GM18868 (cell line): ENCODE data around the gene CFAP73.
"Not testable (repeated sequence)": the region's sequence is repeated elsewhere in the genome, so short reads cannot be mapped to it uniquely, and the experiment has no call there.

Experiments
- ATAC-seq: cut with Tn5 transposase; IDR thresholded peaks from one replicate; pipeline ENCODE4 v1.9.1; 2021; ENCODE audit warnings: mild to moderate bottlenecking, moderate library complexity; ENCODE audit not compliant: unreplicated experiment

The CFAP73 gene

GRCh38 chr12:113149361-113150150, at the start of gene CFAP73:
CFAP73 (plus strand) TSS chr12:113149724; CDS start chr12:113149858, 134 bp downstream.
- no peak for ATAC-seq

- ATAC-seq = no peak
These were observed 49.8 kb upstream of the CFAP73 start for GRCh38 chr12:113099764-113100163.

GRCh38 chr12:113101751-113102150, 47.8 kb upstream of the CFAP73 start:
- no peak for ATAC-seq

DNA sequence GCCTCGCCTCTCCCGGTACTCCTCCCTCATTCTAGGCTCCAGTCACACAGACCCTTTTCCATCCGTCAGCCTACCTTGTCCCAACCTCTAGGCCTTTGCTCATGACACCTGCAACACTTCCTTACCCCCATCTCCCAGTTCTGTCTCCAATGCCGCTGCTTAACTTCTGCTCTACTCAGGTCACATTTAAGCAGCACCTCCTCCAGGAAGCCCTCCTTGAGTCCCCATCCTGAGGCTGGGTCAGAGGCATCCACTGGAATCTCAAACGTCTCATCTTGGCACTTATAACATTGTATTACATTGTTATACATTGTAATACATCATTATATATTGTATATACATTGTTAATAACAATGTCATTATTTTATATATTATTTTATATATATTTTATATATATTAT, 46.7 kb upstream of the CFAP73 start:
- ATAC-seq = no peak

- peak; percentile 53 for ATAC-seq
These were observed 45.6 kb upstream of the CFAP73 start for GRCh38 chr12:113103756-113104450.

DNA sequence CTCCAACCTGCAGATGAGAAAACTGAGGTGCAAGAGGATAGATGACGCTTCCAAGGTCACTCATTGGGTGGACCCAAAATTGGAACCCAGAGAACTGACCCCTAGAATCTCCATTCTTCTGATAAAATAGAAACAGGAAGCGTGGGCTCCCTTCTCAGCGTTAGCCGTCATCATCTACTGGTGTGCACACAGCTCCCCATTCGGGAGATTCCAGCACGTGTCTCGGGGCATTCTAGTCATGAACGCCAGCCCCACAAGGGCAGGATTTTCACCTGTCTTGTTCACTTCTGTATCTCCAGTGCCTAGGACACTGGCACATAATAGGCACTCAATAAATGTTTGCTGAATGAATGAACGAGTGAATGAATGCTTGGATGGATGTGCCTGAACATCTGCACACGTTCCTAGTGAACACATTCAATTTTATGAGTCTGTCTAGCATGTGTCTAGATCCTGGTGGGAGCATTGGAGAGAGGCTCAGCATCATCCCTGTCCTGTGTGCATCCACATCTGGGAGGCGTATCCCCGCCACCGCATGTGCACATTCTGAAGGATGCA, 44.5 kb upstream of the CFAP73 start:
- no peak for ATAC-seq

- ATAC-seq = no peak
These were observed 43.8 kb upstream of the CFAP73 start for GRCh38 chr12:113105606-113106271.

DNA sequence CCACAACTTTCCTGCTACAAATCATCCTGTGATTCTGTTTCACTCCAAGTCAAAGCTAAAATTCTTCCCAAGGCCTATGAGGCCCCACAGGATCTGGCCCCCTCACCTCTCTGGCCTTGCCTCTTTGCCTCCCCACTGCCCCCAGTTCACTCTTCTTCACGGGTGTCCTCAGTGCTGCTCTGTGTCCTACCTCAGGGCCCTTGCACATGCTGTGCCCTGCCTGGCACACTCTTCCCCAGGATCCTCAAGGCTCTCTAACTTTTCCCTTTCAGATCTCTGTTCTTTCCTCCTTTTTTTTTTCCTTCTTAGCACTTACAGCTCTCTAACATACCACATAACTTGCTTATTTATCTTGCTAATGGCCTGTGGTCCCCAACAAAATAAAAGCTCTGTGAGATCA, 43.2 kb upstream of the CFAP73 start:
- no peak for ATAC-seq

GRCh38 chr12:113108308-113108707, 41.2 kb upstream of the CFAP73 start:
- no peak for ATAC-seq

GRCh38 chr12:113109360-113109759, 40.2 kb upstream of the CFAP73 start:
- no peak for ATAC-seq

DNA sequence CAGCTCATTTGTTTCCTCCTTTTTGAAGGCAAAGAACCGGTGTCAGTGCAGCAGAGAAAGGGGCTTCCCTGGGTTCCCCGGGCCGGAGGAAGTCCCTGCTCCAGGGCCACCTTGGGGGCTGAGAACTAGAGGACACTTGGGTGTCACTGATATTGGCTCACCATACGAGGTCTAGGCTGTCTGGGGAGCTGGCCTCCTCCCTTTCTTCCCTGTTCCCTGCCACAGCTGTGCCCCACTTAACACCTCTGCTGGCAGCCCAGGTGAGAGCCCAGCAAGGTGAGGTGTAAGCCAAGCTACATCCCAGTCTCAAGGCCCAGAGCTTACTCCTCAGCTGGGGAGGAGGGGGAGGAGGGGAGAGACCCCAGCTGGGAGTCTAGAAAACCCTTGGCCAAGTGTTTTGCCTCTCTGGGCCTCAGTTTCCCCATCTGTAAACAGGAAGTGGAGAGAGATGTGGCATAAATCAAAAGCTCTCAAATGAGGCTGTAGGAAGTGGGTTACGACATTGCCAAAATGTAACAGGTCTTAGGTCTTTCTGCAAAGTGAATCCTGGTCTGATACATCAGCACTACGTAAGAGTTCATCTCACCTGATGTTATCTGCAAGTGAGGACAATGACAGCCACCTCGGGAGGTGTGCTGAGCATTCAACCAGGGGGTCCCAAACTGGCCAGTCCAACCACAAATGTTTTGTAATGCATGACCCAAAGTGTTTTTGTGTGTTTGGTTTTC, 39.5 kb upstream of the CFAP73 start:
- no peak for ATAC-seq

DNA sequence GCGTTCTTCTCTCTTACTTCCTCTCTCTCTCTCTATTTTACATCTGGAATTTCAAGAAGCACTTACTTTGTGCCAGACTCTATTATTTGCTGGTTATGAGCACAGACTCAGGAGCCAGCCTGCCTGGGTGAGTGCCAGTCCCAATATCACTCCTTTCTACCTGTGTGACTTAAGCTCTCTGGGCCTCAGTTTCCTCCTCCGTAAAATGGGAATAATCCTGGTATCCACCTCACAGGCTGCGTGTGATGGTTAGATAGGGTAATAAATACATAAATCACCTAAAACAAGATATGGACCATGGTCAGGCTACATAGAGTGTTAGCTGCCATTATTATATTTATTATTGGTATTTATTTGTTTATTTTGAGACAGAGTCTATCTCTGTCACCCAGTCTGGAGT, 38.3 kb upstream of the CFAP73 start:
- no peak for ATAC-seq

GRCh38 chr12:113112043-113112899, 37.3 kb upstream of the CFAP73 start:
- ATAC-seq = no peak

DNA sequence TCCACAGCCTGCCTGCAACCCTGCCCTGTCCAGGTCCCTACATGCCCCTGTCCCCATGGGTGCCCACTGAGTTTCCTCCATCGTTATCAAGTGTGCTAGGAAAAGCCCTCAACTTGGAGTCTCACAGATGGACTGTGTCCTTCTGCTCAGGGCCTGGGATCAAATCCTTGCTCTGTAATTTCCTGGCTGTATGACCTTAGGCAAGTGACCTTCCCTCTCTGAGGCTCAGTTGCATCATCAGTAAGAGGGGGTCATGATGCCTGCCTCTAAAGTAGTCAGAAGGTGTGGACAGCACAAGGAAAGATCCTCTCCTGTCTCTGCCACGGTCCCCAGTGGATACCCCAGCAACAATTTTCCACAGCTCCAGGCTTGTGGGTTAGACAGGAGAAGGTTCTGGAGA, 36.1 kb upstream of the CFAP73 start:
- no peak for ATAC-seq

GRCh38 chr12:113114447-113115178, 34.9 kb upstream of the CFAP73 start:
- no peak for ATAC-seq

DNA sequence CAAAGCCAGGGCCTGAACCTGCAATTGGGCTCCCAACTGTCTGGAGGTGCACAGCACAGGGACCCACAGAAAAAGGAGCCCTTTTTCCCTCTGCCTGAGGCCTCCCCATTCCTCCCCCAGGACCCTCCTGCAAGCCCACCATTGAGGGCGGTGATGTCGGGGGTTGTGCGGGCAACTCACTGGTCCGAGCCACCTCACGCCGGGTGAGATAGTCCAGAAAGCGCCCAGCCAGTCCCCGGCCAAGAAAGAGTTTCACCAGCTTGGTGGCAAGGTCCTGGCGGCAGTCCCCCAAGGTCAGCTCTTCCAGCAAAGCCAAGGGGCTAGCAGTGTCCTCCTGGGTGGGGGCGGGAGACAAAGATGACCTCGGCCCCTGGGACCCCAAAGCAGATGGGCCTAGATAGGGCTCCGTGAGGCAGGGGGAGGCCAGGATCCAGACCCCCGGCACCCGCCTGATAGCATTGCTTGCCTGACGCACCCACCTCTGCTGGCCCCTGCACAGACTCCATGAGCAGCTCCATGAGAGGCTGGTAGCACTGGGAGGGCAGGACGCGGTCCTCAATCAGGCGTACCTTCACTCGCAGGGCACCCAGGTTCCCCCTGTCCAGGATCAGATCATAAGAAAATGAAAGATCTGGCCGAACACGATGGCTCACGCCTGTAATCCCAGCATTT, 33.9 kb upstream of the CFAP73 start:
- ATAC-seq = no peak

DNA sequence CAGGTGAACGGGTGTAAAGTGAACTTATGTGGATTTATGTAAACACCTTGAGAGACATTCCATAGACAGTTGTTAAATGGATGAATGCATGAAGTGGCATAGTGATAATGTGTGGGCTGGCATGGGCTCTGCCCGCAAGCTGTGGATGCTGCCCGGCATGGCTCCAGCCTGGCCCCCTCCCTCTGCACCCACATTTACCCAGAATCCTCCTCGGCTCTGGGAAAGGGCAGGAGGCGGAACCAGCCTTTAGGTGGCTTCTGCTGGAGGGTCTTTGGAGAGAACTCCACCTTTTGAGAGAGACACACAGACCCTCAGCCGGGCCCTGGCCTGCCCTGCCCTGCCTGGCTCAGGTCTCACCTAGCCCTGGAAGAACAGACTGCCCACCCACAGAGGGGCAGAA, 32.6 kb upstream of the CFAP73 start:
- ATAC-seq = no peak

- ATAC-seq = not testable (repeated sequence)
These were observed 31.8 kb upstream of the CFAP73 start for GRCh38 chr12:113117684-113118083.

DNA sequence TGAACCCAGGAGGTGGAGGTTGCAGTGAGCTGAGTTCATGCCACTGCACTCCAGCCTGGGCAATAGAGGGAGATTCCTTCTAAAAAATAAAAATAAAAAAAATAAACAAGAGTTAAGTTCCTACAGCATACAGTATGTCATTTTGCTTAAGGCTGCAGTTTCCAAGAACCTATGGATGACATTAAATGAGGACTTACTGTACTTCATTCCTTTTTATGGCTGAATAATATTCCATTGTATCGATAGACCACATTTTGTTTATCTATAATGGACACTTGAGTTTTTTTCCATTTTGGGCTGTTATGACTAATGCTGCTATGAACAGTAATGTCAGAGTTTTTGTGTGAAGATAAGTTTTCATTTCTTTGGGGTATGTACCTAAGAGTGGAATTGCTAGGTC, 31.4 kb upstream of the CFAP73 start:
- ATAC-seq = no peak
